GM20000 (cell line): ENCODE data around the gene LRRC47.

Experiments used
- DNase-seq: peaks from one replicate; pipeline ENCODE4 v3.0.0; 2012; ENCODE audit warnings: low spot score
- TF ChIP-seq, protein P1 (sequence below): IDR thresholded peaks from 2 replicates; pipeline ENCODE4 v1.5.1; 2012; ENCODE audit warnings: mild to moderate bottlenecking, control low read depth; ENCODE audit errors: extremely low read depth, missing control alignments

The LRRC47 gene

DNA sequence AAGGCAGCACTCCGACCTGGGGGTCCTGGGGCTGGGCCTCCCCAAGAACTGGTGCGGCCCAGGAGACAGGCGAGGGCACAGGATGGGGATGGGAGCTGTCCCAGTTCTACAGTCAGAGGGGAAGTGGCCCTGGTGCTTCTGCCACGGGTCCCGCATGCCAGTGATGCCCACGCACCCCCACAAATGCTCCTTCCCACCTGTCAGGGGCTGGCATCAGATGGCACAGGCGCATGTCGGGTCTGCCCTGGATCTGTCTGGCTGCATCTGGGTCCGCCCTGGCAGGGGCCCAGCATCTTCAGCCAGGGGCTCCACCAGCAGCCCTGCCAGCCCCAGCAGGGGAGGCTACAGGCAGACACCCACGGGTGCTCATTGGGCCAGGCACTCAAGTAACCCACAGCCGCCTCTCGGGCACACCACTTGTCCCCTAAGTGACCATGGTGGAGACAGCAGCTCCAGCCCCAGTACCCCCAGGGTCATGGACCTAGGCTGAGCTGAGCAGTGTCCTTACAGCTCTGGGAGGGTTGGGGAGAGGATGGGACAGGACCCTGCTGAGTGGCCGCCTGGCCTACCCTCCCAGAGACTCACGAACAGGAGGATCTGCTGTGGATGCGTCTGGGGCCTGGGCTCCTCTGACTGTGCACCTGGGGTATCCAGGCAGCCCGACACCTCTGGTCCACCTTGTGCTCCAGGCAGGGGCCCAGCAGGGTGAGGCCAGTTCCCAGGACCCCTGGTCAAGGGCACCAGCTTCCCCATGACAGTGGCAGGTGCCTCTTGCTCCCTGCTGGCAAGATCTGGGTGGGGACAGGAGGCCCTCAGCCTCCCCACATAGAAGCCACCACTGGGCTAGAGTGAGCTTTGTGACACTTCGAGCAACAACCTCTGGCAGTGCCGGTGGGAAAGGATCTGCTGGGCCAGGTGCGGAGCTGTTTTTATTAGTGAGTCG, 18.4 kb downstream of the LRRC47 start:
- no peak for DNase-seq
- TF ChIP-seq, protein P1, sequence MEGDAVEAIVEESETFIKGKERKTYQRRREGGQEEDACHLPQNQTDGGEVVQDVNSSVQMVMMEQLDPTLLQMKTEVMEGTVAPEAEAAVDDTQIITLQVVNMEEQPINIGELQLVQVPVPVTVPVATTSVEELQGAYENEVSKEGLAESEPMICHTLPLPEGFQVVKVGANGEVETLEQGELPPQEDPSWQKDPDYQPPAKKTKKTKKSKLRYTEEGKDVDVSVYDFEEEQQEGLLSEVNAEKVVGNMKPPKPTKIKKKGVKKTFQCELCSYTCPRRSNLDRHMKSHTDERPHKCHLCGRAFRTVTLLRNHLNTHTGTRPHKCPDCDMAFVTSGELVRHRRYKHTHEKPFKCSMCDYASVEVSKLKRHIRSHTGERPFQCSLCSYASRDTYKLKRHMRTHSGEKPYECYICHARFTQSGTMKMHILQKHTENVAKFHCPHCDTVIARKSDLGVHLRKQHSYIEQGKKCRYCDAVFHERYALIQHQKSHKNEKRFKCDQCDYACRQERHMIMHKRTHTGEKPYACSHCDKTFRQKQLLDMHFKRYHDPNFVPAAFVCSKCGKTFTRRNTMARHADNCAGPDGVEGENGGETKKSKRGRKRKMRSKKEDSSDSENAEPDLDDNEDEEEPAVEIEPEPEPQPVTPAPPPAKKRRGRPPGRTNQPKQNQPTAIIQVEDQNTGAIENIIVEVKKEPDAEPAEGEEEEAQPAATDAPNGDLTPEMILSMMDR, result no peak

GRCh38 chr1:3777078-3777547, 19.2 kb downstream of the LRRC47 start:
- TF ChIP-seq, protein P1, result no peak

GRCh38 chr1:3776231-3776961, 19.9 kb downstream of the LRRC47 start:
- TF ChIP-seq, protein P1, result no peak
- no peak for DNase-seq

More at GRCh38 chr1:3777078-3777547, 19.2 kb downstream of the LRRC47 start:
- no peak for DNase-seq

DNA sequence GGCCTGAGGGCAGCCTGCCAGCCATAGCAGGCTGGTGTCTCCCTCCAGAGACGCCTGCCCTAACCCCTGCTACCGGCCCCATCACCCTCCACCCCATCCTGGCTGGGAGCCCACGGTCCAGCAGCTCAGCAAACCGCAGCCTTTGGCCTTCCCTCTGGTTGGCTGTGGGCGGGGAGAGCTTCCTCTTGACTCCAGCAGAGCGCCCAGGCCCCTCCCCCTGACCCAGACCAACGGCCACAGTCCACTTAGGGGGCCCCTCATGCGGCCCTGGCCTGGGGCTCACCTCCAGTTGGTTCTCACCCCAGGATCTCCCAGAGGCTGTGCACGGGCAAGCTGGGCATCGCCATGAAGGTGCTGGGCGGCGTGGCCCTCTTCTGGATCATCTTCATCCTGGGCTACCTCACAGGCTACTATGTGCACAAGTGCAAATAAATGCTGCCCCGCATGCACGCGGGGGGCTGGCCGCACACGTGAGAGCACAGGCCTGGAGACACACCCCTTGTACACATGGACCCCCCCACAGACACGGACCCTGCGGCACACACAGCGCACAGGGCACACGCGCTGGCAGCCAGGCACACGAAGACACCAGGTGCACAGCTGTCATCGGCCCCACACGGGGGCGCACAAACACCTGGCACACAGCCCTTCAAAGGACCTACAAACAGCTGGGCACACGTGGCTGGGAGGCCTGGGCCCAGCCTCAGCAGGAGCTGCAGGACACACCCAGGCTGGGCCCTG, 20.6 kb downstream of the LRRC47 start:
- TF ChIP-seq, protein P1, result peak; percentile 54
- DNase-seq, result peak; percentile 83

DNA sequence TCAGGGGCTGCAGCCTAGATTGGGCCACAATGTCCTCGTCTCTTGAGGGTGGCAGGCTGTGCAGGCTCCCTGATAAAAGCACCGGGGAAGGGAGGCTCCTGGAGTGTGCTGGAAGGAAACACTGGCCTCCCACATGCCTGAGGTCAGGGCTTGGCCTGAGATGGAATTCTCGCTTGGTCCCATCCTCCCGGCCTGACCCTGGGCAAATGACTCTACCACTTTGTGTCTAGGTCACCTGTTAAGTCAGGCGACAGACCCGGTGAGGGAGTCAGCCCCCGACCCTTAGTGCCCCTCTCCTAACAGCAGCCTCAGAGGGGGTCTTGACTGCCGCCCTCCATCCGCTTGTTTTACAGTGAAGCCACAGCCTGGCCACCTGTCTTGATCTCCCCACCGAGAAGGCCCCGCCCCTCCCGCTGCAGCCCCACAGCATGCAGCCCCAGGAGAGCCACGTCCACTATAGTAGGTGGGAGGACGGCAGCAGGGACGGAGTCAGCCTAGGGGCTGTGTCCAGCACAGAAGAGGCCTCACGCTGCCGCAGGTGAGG, 21.3 kb downstream of the LRRC47 start:
- TF ChIP-seq, protein P1, result no peak
- DNase-seq, result no peak

DNA sequence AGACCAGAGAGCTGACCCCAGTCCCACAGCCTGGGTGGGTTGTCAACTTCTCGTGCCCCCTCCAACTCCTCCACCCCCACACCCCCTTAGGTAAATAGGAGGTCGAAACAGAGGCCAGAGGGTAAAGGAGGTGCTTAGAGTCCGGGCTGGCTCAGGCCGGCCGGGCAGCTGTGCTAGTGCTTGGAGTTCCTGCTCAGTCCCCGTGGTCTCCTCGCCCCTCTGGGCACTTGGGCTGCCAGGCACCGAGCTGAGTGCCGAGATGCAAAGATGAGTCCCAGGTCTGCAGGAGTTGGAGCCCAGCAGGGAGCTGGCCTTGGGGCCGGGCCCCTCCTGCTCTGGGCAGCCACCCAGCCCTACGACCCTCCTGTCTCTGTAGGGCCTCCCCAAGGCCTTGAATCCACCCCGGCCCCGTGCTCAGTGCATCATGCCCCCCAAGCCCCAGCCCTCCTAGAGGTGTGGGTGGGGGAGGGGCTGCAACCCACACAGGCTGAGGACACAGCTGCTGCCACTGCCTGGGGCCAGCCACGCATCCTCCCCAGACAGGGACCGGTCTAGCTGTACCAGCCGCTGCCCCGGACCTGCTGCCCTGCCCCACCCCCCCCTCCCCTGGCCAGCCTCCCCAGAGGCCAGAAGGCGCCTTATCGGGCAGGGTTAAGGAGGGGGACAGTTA, 21.9 kb downstream of the LRRC47 start:
- no peak for DNase-seq
- TF ChIP-seq, protein P1, result no peak
